Natural killer cell (primary cell): ENCODE measurements around the gene KRAS. TPM values are rescaled to one million over a fixed set of nuclear protein-coding genes. Genes with fewer than 3 reads are reported as not detected.
"Not testable (repeated sequence)": the region's sequence is repeated elsewhere in the genome, so short reads cannot be mapped to it uniquely, and the experiment has no call there.

Experiments used
- ATAC-seq, 3 donors: fragments of 150-1000 bp in 2 of 3; fragments of 200-7000 bp in 1 of 3; cut with Tn5 transposase; 1 replicate in 1 of 3; 2 replicates in 2 of 3; pipeline ENCODE4 v1.10.0; 2021; ENCODE audit warnings: mild to moderate bottlenecking in 2 of 3, moderate library complexity in 2 of 3
- DNase-seq, 2 donors: peaks; one replicate each; pipeline versions ENCODE4 v3.0.0 to v3.0.0-alpha.2; 2013 to 2021; ENCODE audit warnings: mixed read lengths in 1 of 2
- H3K27ac ChIP-seq: one replicate; pipeline ENCODE4 v1.5.1; 2013; ENCODE audit warnings: mild to moderate bottlenecking, low read length
- H3K27me3 ChIP-seq: one replicate; pipeline ENCODE4 v1.6.1; 2013; ENCODE audit warnings: low read length; ENCODE audit not compliant: control insufficient read depth, insufficient read depth
- H3K36me3 ChIP-seq: one replicate; pipeline ENCODE4 v1.6.1; 2013; ENCODE audit warnings: low read length; ENCODE audit not compliant: control insufficient read depth, insufficient read depth
- H3K4me1 ChIP-seq: one replicate; pipeline ENCODE4 v1.6.1; 2013; ENCODE audit warnings: low read length; ENCODE audit not compliant: control insufficient read depth, insufficient read depth
- H3K4me3 ChIP-seq: one replicate; pipeline ENCODE4 v1.5.1; 2013; ENCODE audit warnings: low read length
- H3K9me3 ChIP-seq: one replicate; pipeline ENCODE4 v1.6.1; 2013; ENCODE audit warnings: low read length; ENCODE audit not compliant: control insufficient read depth, insufficient read depth
- H3K27ac Mint-ChIP-seq, 2 donors: one replicate each; pipeline ENCODE4 v1.8.0; 2022; ENCODE audit warnings: mild to moderate bottlenecking in 2 of 2, mixed read lengths in 2 of 2, moderate library complexity in 1 of 2
- H3K27me3 Mint-ChIP-seq, 2 donors: one replicate each; pipeline ENCODE4 v1.8.0; 2022; ENCODE audit warnings: low read depth in 2 of 2, mixed read lengths in 2 of 2
- H3K36me3 Mint-ChIP-seq: one replicate; pipeline ENCODE4 v1.8.0; 2022; ENCODE audit warnings: mixed read lengths
- H3K4me1 Mint-ChIP-seq, 2 donors: one replicate each; pipeline ENCODE4 v1.8.0; 2022; ENCODE audit warnings: mixed read lengths in 2 of 2
- H3K4me3 Mint-ChIP-seq: one replicate; pipeline ENCODE4 v1.8.0; 2022; ENCODE audit warnings: mild to moderate bottlenecking, moderate library complexity, mixed read lengths
- H3K9me3 Mint-ChIP-seq, 2 donors: one replicate each; pipeline ENCODE4 v1.8.0; 2022; ENCODE audit warnings: mixed read lengths in 2 of 2
- CTCF ChIP-seq: fragments of 200-600 bp; IDR thresholded peaks from one replicate; pipeline ENCODE4 v1.8.0; 2022; ENCODE audit warnings: antibody characterized with exemption
- WGBS: methylation state at CpG from one replicate; pipeline ENCODE4 v1.1.7; 2013; ENCODE audit warnings: missing lambda C conversion rate; ENCODE audit not compliant: insufficient coverage; 5-methylcytosine and 5-hydroxymethylcytosine counted together
- intact Hi-C: fragments of 100-400 bp; cut with micrococcal nuclease; formaldehyde crosslinking; loops from one replicate; pipeline ENCODE4 v1.14.2; 2022
- total RNA-seq, 4 donors: library from RNA; stranded (reverse); fragments of 120-200 nt in 1 of 4; gene quantifications; one replicate each; pipeline versions ENCODE4 v1.2.3 to v1.2.4, GENCODE V29; 2013 to 2022

KRAS gene
- total RNA-seq, 3 donors from 2014 or later (not counting 1 experiment from before 2014, with no cell fraction given): 33.3 to 39.6 (median 35.7) TPM

- no peak overlapping the region for H3K27ac ChIP-seq
- H3K4me1 ChIP-seq: no peaks in the 10 kb centered on the region
- H3K4me3 ChIP-seq: no peak overlapping the region
- intact Hi-C loops: no loop called here
- H3K36me3 ChIP-seq: no peaks in the 10 kb centered on the region
- no peak for DNase-seq
- H3K4me1 Mint-ChIP-seq: no peaks in the 10 kb centered on the region
- H3K4me3 Mint-ChIP-seq: no peak overlapping the region
- peaks cover 2 to 3% of the 10 kb centered on the region in 2 donors for H3K9me3 Mint-ChIP-seq
- TF ChIP-seq CTCF: no peak
- WGBS: 93% methylated on average over 1 of the region's 2 CpGs
- H3K36me3 Mint-ChIP-seq: no peaks in the 10 kb centered on the region
- H3K9me3 ChIP-seq: no peaks in the 10 kb centered on the region
- H3K27ac Mint-ChIP-seq: no peak overlapping the region
- ATAC-seq: no peak
- H3K27me3 ChIP-seq: no peaks in the 10 kb centered on the region
- no peaks in the 10 kb centered on the region for H3K27me3 Mint-ChIP-seq
These were observed 42.9 kb upstream of the KRAS start for GRCh38 chr12:25293653-25294052.

- H3K9me3 Mint-ChIP-seq, H3K4me1 Mint-ChIP-seq, H3K27me3 Mint-ChIP-seq, H3K4me1 ChIP-seq, intact Hi-C loops, ATAC-seq, H3K27ac ChIP-seq, H3K27ac Mint-ChIP-seq, H3K36me3 Mint-ChIP-seq, DNase-seq, H3K9me3 ChIP-seq, H3K4me3 Mint-ChIP-seq, H3K27me3 ChIP-seq, H3K36me3 ChIP-seq, H3K4me3 ChIP-seq: not testable (repeated sequence)
- WGBS: 26% methylated on average over 3 of the region's 5 CpGs
These were observed 42.1 kb upstream of the KRAS start for GRCh38 chr12:25292810-25293221.

GRCh38 chr12:25287610-25288009, 36.9 kb upstream of the KRAS start:
- Histone ChIP-seq H3K27me3 (no peaks in the 10 kb centered on the region), H3K4me3 (no peak overlapping the region), H3K4me1 (peaks cover 3% of the 10 kb centered on the region), H3K9me3 (no peaks in the 10 kb centered on the region), H3K27ac (no peak overlapping the region), H3K36me3 (no peaks in the 10 kb centered on the region)
- intact Hi-C loops: no loop called here
- 99% methylated on average over 2 of the region's 2 CpGs for WGBS
- Mint-ChIP-seq H3K4me1 (peaks cover 11 to 15% of the 10 kb centered on the region in 2 donors), H3K27ac (no peak overlapping the region), H3K9me3 (peaks cover 2 to 3% of the 10 kb centered on the region in 2 donors), H3K36me3 (no peaks in the 10 kb centered on the region), H3K4me3 (no peak overlapping the region), H3K27me3 (no peaks in the 10 kb centered on the region)
- DNase-seq: no peak
- ATAC-seq: no peak
- TF ChIP-seq CTCF: no peak

GRCh38 chr12:25286837-25287236, 36.1 kb upstream of the KRAS start:
- intact Hi-C loops: no loop called here
- no peak overlapping the region for H3K4me3 Mint-ChIP-seq
- Histone ChIP-seq H3K4me3 (no peak overlapping the region), H3K36me3 (no peaks in the 10 kb centered on the region), H3K4me1 (peaks cover 3% of the 10 kb centered on the region), H3K9me3 (no peaks in the 10 kb centered on the region), H3K27me3 (no peaks in the 10 kb centered on the region), H3K27ac (no peak overlapping the region)
- TF ChIP-seq CTCF: no peak
- peaks cover 2 to 3% of the 10 kb centered on the region in 2 donors for H3K9me3 Mint-ChIP-seq
- ATAC-seq: no peak
- DNase-seq: no peak
- H3K27me3 Mint-ChIP-seq: no peaks in the 10 kb centered on the region
- H3K27ac Mint-ChIP-seq: no peak overlapping the region
- peaks cover 16 to 18% of the 10 kb centered on the region in 2 donors for H3K4me1 Mint-ChIP-seq
- no peaks in the 10 kb centered on the region for H3K36me3 Mint-ChIP-seq
